Panc1 (cell line): Measurements from ENCODE around the gene NMD3. TPM values are rescaled to one million over a fixed set of nuclear protein-coding genes. Genes with fewer than 3 reads are reported as not detected.

Experiments used
- ATAC-seq: fragments of 200-7000 bp; cut with Tn5 transposase; 2 replicates; pipeline ENCODE4 v1.9.1; 2020; ENCODE audit warnings: mild to moderate bottlenecking, moderate library complexity
- BruUV-seq: library from RNA; stranded (reverse); fragments of 400-500 nt; replicated peaks from 2 replicates; lab custom pipeline; 2021; lab: Mats Ljungman, UMichigan
- CTCF ChIA-PET: fragments of 300-600 bp; sonication (Branson Sonifier 250); formaldehyde crosslinking; loops from one replicate; lab custom pipeline; 2022; ENCODE audit warnings: antibody characterized with exemption; lab: Charles Lee
- POLR2A ChIA-PET: fragments of 300-600 bp; sonication (Branson Sonifier 250); formaldehyde crosslinking; loops from one replicate; lab custom pipeline; 2022; ENCODE audit warnings: antibody characterized with exemption; lab: Charles Lee
- DNase-seq: peaks from one replicate; pipeline ENCODE4 v3.0.0-alpha.2; 2010; ENCODE audit warnings: low read depth, low spot score
- H3K27ac ChIP-seq: 2 replicates; pipeline ENCODE4 v1.5.1; 2011; ENCODE audit warnings: mild to moderate bottlenecking, low read length, inconsistent platforms
- H3K27me3 ChIP-seq: fragments of 200-500 bp; sonication (Bioruptor generic); 2 replicates; pipeline ENCODE4 v1.6.0; 2014; ENCODE audit warnings: low read length, inconsistent platforms; ENCODE audit not compliant: control insufficient read depth, insufficient read depth
- H3K36me3 ChIP-seq: fragments of 200-500 bp; sonication (Bioruptor generic); 2 replicates; pipeline ENCODE4 v1.5.1; 2014; ENCODE audit warnings: inconsistent platforms, mild to moderate bottlenecking, low read length, moderate library complexity; ENCODE audit not compliant: control insufficient read depth, insufficient read depth
- H3K4me1 ChIP-seq: 2 replicates; pipeline ENCODE4 v1.5.1; 2011; ENCODE audit warnings: inconsistent platforms, mild to moderate bottlenecking, low read length, moderate library complexity; ENCODE audit not compliant: control insufficient read depth, insufficient read depth
- H3K4me3 ChIP-seq, 2 experiments: 2 replicates each; pipeline ENCODE4 v1.5.1; 2011 to 2012; ENCODE audit warnings: low read depth in 2 of 2, low read length in 2 of 2, mild to moderate bottlenecking in 2 of 2, inconsistent platforms in 1 of 2, moderate library complexity in 1 of 2
- H3K9me3 ChIP-seq: fragments of 200-500 bp; sonication (Bioruptor generic); 2 replicates; pipeline ENCODE4 v1.5.1; 2014; ENCODE audit warnings: low read depth, mild to moderate bottlenecking, inconsistent platforms, low read length, moderate library complexity; ENCODE audit not compliant: control insufficient read depth, insufficient read depth
- CTCF ChIP-seq: fragments of 450-650 bp; IDR thresholded peaks from 2 replicates; pipeline ENCODE4 v1.5.1; 2017; ENCODE audit warnings: mild to moderate bottlenecking
- POLR2AphosphoS5 ChIP-seq: IDR thresholded peaks from 2 replicates; pipeline ENCODE4 v1.6.1; 2012; ENCODE audit warnings: mild to moderate bottlenecking, low read depth, low read length, moderate library complexity
- REST ChIP-seq, 2 experiments: IDR thresholded peaks; 2 replicates each; pipeline ENCODE4 v1.6.1; 2011 to 2012; ENCODE audit warnings: low read depth in 2 of 2, control low read depth in 1 of 2, low read length in 1 of 2, mild to moderate bottlenecking in 1 of 2, moderate library complexity in 1 of 2; ENCODE audit not compliant: insufficient read depth in 1 of 2
- SIN3A ChIP-seq: IDR thresholded peaks from 2 replicates; pipeline ENCODE4 v1.6.1; 2012; ENCODE audit warnings: low read depth, mild to moderate bottlenecking, low read length, moderate library complexity, borderline replicate concordance; ENCODE audit not compliant: insufficient read depth
- TCF7L2 ChIP-seq: IDR thresholded peaks from 2 replicates; pipeline ENCODE4 v1.6.1; 2011; ENCODE audit warnings: mild to moderate bottlenecking, low read depth, low read length, inconsistent platforms
- in situ Hi-C: cut with HindIII; loops from 2 replicates; pipeline ENCODE4 v1.10.0; 2016; ENCODE audit warnings: low sequenced_read_pairs, low pct_unique_long_range_greater_than_20kb
- intact Hi-C: fragments of 100-400 bp; cut with micrococcal nuclease; formaldehyde crosslinking; loops from one replicate; pipeline ENCODE4 v1.10.0; 2022; ENCODE audit not compliant: unreplicated experiment
- total RNA-seq: library from RNA; stranded (reverse); gene quantifications from one replicate; pipeline ENCODE4 v1.2.1, GENCODE V29; 2021; ENCODE audit not compliant: unreplicated experiment

The NMD3 gene
- total RNA-seq, 1 experiment from 2014 or later, result 64.6 TPM

DNA sequence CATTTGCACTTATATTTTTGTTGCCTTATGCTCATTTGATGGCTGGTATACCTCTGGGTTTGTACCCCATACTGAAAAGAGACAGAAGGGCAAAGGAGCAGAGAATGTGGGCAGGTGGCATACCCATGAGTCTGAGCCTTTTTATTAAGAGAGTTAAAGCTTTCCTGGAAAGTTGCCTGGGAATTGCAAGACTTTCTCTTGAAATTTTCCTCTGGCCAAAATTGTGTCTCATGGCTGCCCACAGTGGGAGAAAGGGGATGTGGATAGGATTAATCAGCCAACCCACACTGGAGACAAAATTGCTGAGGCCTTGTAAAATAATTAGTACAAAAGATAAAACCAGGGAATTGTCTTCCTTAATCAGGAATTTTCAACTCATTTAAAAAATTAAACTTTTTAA is 8.2 kb upstream of the NMD3 start:
- ChIA-PET POLR2A (no interaction called here), CTCF (no interaction called here)
- intact Hi-C loops, result no loop called here
- DNase-seq, result no peak
- BruUV-seq, result no TSS peak
- H3K4me1 ChIP-seq, result no peaks in the 10 kb centered on the region
- no peak overlapping the region for H3K4me3 ChIP-seq
- H3K36me3 ChIP-seq, result no peaks in the 10 kb centered on the region
- TF ChIP-seq CTCF, result no peak
- no peak for TF ChIP-seq TCF7L2
- TF ChIP-seq SIN3A, result no peak
- no peak for TF ChIP-seq REST (IDR thresholded peaks at IDR 0.05; ENCODE audit: insufficient read depth in 1 of 2, low read depth in 2 of 2, low read length in 1 of 2)
- no peak for TF ChIP-seq POLR2AphosphoS5
- no peak overlapping the region for H3K27ac ChIP-seq
- in situ Hi-C loops, result no loop called here
- H3K9me3 ChIP-seq, result no peaks in the 10 kb centered on the region
- H3K27me3 ChIP-seq, result no peaks in the 10 kb centered on the region
- no peak for ATAC-seq

DNA sequence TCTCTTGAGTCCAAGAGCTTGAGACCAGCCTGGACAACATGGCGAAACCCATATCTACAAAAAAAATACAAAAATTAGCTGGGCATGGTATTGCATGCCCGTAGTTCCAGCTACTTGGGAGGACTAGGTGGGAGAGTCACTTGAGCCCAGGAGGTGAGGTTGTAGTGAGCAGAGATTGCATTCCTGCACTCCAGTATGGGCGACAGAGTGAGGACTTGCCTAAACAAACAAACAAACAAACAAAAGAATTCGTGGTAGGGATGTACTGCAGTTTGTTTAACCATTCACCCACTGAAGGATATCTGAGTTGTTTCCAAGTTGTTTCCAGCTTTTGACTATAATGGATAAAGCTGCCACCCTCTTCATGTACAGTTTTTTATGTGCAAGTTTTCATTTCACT is 7.5 kb upstream of the NMD3 start:
- DNase-seq (no peak), ATAC-seq (no peak)
- TF ChIP-seq SIN3A, result no peak
- TF ChIP-seq REST (IDR thresholded peaks at IDR 0.05; ENCODE audit: insufficient read depth in 1 of 2, low read depth in 2 of 2, low read length in 1 of 2), result no peak
- no peak for TF ChIP-seq CTCF
- no peak for TF ChIP-seq TCF7L2
- no peak for TF ChIP-seq POLR2AphosphoS5
- CTCF ChIA-PET, result no interaction called here
- H3K4me1 ChIP-seq, result no peaks in the 10 kb centered on the region
- H3K4me3 ChIP-seq, result no peak overlapping the region
- POLR2A ChIA-PET, result no interaction called here
- no peaks in the 10 kb centered on the region for H3K27me3 ChIP-seq
- BruUV-seq, result no TSS peak
- H3K9me3 ChIP-seq, result no peaks in the 10 kb centered on the region
- no peaks in the 10 kb centered on the region for H3K36me3 ChIP-seq
- intact Hi-C loops, result no loop called here
- no peak overlapping the region for H3K27ac ChIP-seq
- in situ Hi-C loops, result no loop called here
